GM03348 (cell line): Measurements from ENCODE around the gene ALDH1A3.

Experiments
- DNase-seq: peaks from one replicate; pipeline ENCODE4 v3.0.0; 2012; ENCODE audit warnings: low spot score

ALDH1A3 gene

DNA sequence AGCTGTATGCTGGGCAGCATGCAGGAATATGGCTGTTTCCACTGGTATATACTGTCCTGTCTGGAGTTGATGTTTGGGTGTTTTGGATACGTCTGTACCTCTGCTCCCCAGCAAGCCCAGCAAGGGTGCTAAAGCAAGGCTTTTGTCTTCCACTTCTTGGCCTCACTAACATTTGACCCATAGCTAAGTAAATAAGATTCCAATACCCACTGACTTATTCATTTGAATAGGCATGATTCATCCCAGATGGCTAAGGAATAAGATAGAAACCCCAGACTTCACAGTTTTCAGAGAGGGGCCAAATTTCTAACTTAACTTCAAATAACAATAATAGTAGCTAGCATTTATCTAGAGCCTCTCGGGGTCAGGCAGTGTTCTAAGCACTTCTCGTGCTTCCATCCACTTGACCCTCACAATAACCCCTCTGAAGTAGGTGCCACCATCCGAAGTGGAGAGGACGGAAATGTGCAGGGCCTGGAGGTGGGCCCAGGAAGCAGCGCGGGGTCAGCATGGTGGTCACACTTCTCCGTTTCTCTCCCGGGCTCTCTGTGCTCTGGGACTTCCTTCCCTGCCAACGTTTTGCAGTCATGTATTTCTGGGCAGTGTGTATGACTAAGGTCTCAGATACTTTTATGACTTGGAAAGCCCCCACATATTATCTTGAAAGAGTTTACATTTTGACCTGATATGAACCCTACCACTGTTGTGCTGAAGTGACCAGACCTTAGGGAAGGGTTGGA is 78.9 kb downstream of the ALDH1A3 start:
- DNase-seq: peak; percentile 65

DNA sequence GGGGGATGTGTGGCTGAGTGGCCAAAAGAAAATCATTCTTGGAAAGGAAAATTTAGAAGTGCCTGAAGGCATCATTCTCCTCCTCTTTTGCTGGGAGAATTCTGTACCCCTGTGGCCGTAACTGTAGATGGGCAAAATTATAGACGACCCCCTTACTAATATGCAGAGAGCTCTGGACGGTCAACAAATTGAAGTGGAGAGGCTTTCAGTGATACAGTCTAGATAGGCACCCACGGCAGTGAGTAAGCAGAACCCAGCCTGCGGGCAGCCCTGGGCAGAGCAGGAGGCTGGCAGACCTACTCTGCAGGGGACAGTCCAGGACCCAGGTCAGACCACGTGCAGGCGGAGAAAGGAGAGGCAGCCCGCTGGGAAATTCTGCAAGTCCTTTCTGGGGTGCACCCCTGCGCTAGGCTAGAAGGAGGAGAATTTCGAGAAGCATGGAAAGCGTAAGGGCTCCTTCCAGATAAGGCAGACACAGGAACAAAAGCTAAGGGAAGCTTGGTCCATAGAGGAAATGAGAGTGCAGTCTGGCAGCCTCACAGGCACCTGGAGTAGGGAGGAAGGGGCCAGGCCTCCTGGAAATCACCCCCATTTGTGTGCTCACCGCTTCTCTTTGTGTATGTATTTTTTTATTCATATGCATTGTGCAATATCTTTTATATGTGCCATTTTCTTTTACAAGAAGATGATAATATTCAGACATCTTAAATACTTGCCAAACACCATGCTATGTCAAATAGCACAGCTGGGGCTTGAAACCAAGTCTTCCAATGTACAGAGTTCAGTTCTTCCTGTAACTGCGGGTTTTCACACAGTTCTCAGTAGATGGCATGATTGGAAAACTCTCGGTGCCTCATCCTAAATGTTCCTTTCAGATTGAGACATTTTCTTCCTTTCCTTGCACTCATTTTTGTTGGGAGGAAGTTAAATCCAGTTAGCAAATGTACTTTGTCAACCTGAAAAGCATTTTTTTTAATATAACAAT is 79.7 kb downstream of the ALDH1A3 start:
- no peak for DNase-seq
